Panc1 (cell line): ENCODE results near the gene ABCC4.

Source experiments
- CTCF ChIP-seq: fragments of 450-650 bp; IDR thresholded peaks from 2 replicates; pipeline ENCODE4 v1.5.1; 2017; ENCODE audit warnings: mild to moderate bottlenecking
- POLR2AphosphoS5 ChIP-seq: IDR thresholded peaks from 2 replicates; pipeline ENCODE4 v1.6.1; 2012; ENCODE audit warnings: mild to moderate bottlenecking, low read depth, low read length, moderate library complexity
- REST ChIP-seq, 2 experiments: IDR thresholded peaks; 2 replicates each; pipeline ENCODE4 v1.6.1; 2011 to 2012; ENCODE audit warnings: low read depth in 2 of 2, control low read depth in 1 of 2, low read length in 1 of 2, mild to moderate bottlenecking in 1 of 2, moderate library complexity in 1 of 2; ENCODE audit not compliant: insufficient read depth in 1 of 2
- TCF7L2 ChIP-seq: IDR thresholded peaks from 2 replicates; pipeline ENCODE4 v1.6.1; 2011; ENCODE audit warnings: mild to moderate bottlenecking, low read depth, low read length, inconsistent platforms

- TF ChIP-seq CTCF (no peak), POLR2AphosphoS5 (no peak), REST (IDR thresholded peaks at IDR 0.05; ENCODE audit: insufficient read depth in 1 of 2, low read depth in 2 of 2, low read length in 1 of 2) (no peak), TCF7L2 (no peak)
Observed at GRCh38 chr13:95255072-95255732, 46.0 kb downstream of the ABCC4 start.
